ENCODE data around the gene EFNA1. TPM values are rescaled to one million over a fixed set of nuclear protein-coding genes. Genes with fewer than 3 reads are reported as not detected.

EFNA1 gene
- total and polyA plus RNA-seq, 2 of the 13 experiments (the other 11 are each of a cell fraction or from before 2014, with no cell fraction given): 81.8 to 874 TPM

DNA sequence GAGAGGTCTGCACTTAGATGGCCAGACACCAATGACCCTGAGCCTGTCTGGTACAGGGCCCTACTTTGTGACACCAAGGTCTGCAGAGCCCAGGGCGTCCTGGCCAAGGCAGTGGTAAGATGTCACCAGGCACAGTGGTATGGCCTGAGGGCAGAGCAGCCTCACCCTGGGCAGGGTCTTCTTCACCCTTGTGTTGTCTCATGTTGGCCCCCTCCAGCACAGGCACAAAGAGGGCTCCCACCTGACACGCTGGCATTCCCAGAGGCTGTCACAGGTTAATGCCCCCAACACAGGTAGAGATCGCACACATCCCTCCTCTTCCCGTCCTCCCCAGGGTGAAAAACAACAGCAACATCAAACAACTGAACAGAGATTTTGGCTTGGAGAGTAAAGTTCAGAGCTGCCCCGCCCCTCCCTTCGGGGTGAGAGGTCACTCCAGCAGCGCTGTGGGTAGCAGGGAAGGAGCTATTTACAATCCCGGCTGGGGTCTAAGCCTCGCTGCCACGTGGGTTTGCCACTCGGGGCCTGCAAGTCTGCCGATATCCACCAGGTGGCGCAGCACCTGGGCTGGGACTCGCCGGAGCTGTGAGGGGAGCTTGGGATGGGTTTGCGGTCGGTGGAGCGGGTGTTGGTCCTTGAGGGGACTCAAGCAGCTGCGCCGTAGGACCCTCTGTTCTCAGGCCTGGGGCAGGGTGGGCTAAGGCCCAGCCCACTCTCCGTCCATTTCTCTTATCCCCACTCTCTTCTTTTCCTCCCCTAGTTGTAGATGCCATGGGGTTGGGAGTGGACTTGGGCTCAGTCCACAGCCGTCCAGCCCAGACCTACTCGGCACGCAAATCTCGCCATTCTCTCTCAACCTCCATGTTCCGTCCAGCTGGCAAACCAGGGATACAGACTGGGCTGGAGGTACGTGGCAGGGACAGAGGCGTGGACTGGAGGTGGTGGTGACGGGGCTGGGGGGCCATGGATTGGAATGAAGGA is 36.3 kb upstream of the EFNA1 start (continued):
- TF ChIP-seq GATA4 (IDR thresholded peaks at IDR 0.05; ENCODE audit: borderline replicate concordance, low read depth) (no peak), ZNF335 (CRISPR knock-in tag; IDR thresholded peaks at IDR 0.05) (no peak), ZNF34 (CRISPR knock-in tag; IDR thresholded peaks at IDR 0.05; ENCODE audit: borderline replicate concordance) (no peak), ZNF10 (CRISPR knock-in tag; IDR thresholded peaks at IDR 0.05; ENCODE audit: borderline replicate concordance, low read depth) (no peak), ZSCAN30 (CRISPR knock-in tag; IDR thresholded peaks at IDR 0.05) (no peak), ARHGAP35 (CRISPR knock-in tag; IDR thresholded peaks at IDR 0.05; ENCODE audit: borderline replicate concordance) (peak; percentile 75; the same call in 1 of the 2 replicates), RNF2 (conservative IDR thresholded peaks at IDR 0.05; ENCODE audit: low read depth) (peak; percentile 52; the same call in 1 of the 2 replicates), ZNF432 (CRISPR knock-in tag; IDR thresholded peaks at IDR 0.05; ENCODE audit: borderline replicate concordance) (no peak)
- TF ChIP-seq, protein P1, sequence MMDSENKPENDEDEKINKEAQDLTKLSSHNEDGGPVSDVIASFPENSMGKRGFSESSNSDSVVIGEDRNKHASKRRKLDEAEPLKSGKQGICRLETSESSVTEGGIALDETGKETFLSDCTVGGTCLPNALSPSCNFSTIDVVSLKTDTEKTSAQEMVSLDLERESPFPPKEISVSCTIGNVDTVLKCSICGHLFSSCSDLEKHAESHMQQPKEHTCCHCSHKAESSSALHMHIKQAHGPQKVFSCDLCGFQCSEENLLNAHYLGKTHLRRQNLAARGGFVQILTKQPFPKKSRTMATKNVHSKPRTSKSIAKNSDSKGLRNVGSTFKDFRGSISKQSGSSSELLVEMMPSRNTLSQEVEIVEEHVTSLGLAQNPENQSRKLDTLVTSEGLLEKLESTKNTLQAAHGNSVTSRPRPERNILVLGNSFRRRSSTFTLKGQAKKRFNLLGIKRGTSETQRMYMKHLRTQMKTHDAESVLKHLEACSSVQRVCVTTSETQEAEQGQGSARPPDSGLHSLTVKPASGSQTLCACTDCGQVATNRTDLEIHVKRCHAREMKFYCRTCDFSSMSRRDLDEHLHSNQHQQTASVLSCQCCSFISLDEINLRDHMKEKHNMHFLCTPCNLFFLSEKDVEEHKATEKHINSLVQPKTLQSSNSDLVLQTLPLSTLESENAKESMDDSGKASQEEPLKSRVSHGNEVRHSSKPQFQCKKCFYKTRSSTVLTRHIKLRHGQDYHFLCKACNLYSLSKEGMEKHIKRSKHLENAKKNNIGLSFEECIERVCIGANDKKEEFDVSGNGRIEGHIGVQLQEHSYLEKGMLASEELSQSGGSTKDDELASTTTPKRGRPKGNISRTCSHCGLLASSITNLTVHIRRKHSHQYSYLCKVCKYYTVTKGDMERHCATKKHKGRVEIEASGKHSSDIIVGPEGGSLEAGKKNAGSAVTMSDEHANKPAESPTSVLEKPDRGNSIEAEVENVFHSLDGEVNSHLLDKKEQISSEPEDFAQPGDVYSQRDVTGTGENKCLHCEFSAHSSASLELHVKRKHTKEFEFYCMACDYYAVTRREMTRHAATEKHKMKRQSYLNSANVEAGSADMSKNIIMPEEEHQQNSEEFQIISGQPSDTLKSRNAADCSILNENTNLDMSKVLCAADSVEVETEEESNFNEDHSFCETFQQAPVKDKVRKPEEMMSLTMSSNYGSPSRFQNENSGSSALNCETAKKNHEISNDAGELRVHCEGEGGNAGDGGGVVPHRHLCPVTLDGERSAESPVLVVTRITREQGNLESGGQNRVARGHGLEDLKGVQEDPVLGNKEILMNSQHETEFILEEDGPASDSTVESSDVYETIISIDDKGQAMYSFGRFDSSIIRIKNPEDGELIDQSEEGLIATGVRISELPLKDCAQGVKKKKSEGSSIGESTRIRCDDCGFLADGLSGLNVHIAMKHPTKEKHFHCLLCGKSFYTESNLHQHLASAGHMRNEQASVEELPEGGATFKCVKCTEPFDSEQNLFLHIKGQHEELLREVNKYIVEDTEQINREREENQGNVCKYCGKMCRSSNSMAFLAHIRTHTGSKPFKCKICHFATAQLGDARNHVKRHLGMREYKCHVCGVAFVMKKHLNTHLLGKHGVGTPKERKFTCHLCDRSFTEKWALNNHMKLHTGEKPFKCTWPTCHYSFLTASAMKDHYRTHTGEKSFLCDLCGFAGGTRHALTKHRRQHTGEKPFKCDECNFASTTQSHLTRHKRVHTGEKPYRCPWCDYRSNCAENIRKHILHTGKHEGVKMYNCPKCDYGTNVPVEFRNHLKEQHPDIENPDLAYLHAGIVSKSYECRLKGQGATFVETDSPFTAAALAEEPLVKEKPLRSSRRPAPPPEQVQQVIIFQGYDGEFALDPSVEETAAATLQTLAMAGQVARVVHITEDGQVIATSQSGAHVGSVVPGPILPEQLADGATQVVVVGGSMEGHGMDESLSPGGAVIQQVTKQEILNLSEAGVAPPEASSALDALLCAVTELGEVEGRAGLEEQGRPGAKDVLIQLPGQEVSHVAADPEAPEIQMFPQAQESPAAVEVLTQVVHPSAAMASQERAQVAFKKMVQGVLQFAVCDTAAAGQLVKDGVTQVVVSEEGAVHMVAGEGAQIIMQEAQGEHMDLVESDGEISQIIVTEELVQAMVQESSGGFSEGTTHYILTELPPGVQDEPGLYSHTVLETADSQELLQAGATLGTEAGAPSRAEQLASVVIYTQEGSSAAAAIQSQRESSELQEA (CRISPR knock-in tag; IDR thresholded peaks at IDR 0.05; ENCODE audit: not compliant biosample characterization): no peak
- TF ChIP-seq, protein P2, sequence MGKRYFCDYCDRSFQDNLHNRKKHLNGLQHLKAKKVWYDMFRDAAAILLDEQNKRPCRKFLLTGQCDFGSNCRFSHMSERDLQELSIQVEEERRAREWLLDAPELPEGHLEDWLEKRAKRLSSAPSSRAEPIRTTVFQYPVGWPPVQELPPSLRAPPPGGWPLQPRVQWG (CRISPR knock-in tag; IDR thresholded peaks at IDR 0.05; ENCODE audit: borderline replicate concordance, low read depth): no peak
- TF ChIP-seq, protein P3, sequence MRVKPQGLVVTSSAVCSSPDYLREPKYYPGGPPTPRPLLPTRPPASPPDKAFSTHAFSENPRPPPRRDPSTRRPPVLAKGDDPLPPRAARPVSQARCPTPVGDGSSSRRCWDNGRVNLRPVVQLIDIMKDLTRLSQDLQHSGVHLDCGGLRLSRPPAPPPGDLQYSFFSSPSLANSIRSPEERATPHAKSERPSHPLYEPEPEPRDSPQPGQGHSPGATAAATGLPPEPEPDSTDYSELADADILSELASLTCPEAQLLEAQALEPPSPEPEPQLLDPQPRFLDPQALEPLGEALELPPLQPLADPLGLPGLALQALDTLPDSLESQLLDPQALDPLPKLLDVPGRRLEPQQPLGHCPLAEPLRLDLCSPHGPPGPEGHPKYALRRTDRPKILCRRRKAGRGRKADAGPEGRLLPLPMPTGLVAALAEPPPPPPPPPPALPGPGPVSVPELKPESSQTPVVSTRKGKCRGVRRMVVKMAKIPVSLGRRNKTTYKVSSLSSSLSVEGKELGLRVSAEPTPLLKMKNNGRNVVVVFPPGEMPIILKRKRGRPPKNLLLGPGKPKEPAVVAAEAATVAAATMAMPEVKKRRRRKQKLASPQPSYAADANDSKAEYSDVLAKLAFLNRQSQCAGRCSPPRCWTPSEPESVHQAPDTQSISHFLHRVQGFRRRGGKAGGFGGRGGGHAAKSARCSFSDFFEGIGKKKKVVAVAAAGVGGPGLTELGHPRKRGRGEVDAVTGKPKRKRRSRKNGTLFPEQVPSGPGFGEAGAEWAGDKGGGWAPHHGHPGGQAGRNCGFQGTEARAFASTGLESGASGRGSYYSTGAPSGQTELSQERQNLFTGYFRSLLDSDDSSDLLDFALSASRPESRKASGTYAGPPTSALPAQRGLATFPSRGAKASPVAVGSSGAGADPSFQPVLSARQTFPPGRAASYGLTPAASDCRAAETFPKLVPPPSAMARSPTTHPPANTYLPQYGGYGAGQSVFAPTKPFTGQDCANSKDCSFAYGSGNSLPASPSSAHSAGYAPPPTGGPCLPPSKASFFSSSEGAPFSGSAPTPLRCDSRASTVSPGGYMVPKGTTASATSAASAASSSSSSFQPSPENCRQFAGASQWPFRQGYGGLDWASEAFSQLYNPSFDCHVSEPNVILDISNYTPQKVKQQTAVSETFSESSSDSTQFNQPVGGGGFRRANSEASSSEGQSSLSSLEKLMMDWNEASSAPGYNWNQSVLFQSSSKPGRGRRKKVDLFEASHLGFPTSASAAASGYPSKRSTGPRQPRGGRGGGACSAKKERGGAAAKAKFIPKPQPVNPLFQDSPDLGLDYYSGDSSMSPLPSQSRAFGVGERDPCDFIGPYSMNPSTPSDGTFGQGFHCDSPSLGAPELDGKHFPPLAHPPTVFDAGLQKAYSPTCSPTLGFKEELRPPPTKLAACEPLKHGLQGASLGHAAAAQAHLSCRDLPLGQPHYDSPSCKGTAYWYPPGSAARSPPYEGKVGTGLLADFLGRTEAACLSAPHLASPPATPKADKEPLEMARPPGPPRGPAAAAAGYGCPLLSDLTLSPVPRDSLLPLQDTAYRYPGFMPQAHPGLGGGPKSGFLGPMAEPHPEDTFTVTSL (CRISPR knock-in tag; IDR thresholded peaks at IDR 0.05; ENCODE audit: borderline replicate concordance): peak; percentile 39; the same call in 1 of the 2 replicates

All from HepG2 (cell line).